Esophagus muscularis mucosa (tissue), 4 donors: ENCODE data around the gene GRK1.

Experiments
- EP300 ChIP-seq: sonication (generic); formaldehyde crosslinking; IDR thresholded peaks from one replicate; pipeline ENCODE4 v1.6.1; 2017; ENCODE audit warnings: antibody characterized with exemption
- POLR2A ChIP-seq: fragments of 450-650 bp; IDR thresholded peaks from one replicate; pipeline ENCODE4 v1.6.1; 2017; ENCODE audit warnings: antibody characterized with exemption, moderate library complexity, mild to moderate bottlenecking, low read depth
- POLR2AphosphoS5 ChIP-seq, 2 donors: sonication (generic); formaldehyde crosslinking; IDR thresholded peaks; one replicate each; pipeline ENCODE4 v1.6.1; 2017; ENCODE audit warnings: antibody characterized with exemption in 2 of 2
- TF ChIP-seq, protein P1 (sequence below), 3 experiments: fragments of 200-600 bp in 2 of 3; fragments of 450-650 bp in 1 of 3; sonication (generic) in 2 of 3; IDR thresholded peaks; one replicate each; pipeline ENCODE4 v1.5.1; 2017 to 2019; ENCODE audit warnings: antibody characterized with exemption in 3 of 3, mild to moderate bottlenecking in 2 of 3, moderate library complexity in 1 of 3

- TF ChIP-seq, protein P1, sequence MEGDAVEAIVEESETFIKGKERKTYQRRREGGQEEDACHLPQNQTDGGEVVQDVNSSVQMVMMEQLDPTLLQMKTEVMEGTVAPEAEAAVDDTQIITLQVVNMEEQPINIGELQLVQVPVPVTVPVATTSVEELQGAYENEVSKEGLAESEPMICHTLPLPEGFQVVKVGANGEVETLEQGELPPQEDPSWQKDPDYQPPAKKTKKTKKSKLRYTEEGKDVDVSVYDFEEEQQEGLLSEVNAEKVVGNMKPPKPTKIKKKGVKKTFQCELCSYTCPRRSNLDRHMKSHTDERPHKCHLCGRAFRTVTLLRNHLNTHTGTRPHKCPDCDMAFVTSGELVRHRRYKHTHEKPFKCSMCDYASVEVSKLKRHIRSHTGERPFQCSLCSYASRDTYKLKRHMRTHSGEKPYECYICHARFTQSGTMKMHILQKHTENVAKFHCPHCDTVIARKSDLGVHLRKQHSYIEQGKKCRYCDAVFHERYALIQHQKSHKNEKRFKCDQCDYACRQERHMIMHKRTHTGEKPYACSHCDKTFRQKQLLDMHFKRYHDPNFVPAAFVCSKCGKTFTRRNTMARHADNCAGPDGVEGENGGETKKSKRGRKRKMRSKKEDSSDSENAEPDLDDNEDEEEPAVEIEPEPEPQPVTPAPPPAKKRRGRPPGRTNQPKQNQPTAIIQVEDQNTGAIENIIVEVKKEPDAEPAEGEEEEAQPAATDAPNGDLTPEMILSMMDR (IDR thresholded peaks at IDR 0.05) = no peak
- TF ChIP-seq POLR2A (no peak), EP300 (no peak), POLR2AphosphoS5 (IDR thresholded peaks at IDR 0.05) (no peak)
Observed at GRCh38 chr13:113740661-113741060, 73.6 kb downstream of the GRK1 start.
